Measurements from ENCODE around the gene ANKS1A. TPM values are rescaled to one million over a fixed set of nuclear protein-coding genes. Genes with fewer than 3 reads are reported as not detected.

ANKS1A gene
- total RNA-seq, 2 donors from 2014 or later: 12.2 to 15.0 TPM

DNA sequence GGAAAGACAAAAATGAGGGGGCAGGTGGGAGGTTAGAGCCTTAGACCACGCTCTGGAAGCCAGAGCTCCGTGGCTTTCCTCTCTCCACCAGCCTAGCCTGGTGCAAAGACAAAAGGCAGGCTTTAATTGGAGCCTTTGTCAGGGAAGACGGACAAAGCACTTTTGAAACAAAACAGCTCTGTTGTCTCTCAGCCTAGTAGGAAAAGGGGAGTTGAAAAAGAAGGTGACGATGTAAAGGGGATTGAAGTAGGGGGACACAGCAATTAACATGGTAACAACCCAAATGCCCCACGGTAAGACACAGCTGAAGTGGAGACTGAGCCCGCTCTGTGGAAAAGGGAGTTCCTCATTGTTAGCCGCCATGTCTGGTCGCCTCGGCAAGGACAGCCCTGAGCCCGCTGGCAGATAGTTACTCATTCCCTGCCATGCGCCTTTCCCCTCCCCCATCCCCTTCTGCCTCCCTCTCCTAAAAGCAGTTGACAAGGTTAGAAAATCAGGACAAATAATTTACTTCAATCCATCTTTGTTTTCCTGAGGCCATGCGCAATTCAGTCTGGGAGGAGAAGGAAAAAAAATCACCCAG lies 159.1 kb downstream of the ANKS1A start:
- Mint-ChIP-seq H3K4me1 (ENCODE audit: low read depth in 2 of 2) (peaks cover 11 to 18% of the 10 kb centered on the region in 2 donors), H3K27me3 (no peaks in the 10 kb centered on the region), H3K9me3 (no peaks in the 10 kb centered on the region), H3K27ac (no peak overlapping the region), H3K4me3 (no peak overlapping the region), H3K36me3 (no peaks in the 10 kb centered on the region)
- no peak for ATAC-seq
- no peak for DNase-seq (ENCODE audit: low spot score)

DNA sequence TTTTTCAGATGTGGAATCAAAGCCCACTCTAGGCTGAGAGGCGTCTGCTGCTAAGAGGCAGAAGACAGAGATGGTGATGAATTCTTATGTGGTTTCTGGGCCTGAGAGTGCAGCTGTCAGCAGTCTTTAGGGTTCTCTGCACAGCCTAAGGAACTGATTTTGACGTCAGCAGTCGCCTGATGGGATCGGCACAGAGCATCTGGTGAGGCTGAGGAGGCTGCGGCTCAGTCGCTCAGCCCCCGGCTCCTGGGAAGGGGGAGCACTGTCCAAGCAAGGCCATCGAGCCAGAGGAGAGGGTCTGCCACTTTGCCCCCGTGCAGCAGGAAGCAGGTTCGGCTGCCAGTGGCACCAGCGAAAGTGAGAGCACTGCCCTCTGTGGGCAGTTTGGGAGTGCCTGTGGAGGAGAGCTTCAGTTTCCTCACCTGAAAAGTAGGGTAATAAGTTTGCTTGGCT lies 159.6 kb downstream of the ANKS1A start:
- H3K9me3 Mint-ChIP-seq: no peaks in the 10 kb centered on the region
- no peaks in the 10 kb centered on the region for H3K27me3 Mint-ChIP-seq
- H3K4me1 Mint-ChIP-seq (ENCODE audit: low read depth in 2 of 2): peaks cover 11 to 18% of the 10 kb centered on the region in 2 donors
- H3K36me3 Mint-ChIP-seq: no peaks in the 10 kb centered on the region
- ATAC-seq (no peak), DNase-seq (ENCODE audit: low spot score) (no peak)
- H3K27ac Mint-ChIP-seq: no peak overlapping the region
- no peak overlapping the region for H3K4me3 Mint-ChIP-seq

DNA sequence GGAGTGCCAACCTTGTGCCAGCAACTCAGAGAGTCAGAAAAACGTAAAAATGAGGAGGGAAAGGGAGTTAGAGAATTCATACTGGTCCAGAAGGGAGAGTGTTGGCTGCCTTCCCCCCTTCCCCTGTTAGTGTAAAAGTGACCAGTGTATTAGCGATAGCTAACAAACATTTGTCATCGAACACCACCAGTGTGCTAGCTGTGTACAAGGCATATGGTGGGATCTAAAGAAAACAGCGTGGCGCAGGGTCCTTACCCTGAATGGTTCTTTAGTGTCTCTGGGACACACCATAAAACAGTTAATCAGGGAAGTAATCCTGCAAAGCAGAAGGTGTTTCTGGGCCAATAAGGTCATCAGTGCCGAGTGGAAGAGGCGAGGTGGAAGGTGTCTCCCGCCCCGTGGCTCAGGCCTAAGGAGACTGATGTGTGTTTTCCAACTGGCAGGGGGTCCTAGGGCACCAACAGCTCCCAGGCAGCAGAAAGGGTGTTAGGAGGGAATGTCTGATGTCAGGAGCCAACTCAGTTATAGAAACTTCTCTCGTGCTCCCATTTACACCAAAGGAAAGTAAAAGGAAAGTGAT lies 160.2 kb downstream of the ANKS1A start:
- peaks cover 11 to 18% of the 10 kb centered on the region in 2 donors for H3K4me1 Mint-ChIP-seq (ENCODE audit: low read depth in 2 of 2)
- no peak overlapping the region for H3K27ac Mint-ChIP-seq
- H3K9me3 Mint-ChIP-seq: no peaks in the 10 kb centered on the region
- H3K4me3 Mint-ChIP-seq: no peak overlapping the region
- H3K36me3 Mint-ChIP-seq: no peaks in the 10 kb centered on the region
- ATAC-seq (no peak), DNase-seq (ENCODE audit: low spot score) (no peak)
- no peaks in the 10 kb centered on the region for H3K27me3 Mint-ChIP-seq

DNA sequence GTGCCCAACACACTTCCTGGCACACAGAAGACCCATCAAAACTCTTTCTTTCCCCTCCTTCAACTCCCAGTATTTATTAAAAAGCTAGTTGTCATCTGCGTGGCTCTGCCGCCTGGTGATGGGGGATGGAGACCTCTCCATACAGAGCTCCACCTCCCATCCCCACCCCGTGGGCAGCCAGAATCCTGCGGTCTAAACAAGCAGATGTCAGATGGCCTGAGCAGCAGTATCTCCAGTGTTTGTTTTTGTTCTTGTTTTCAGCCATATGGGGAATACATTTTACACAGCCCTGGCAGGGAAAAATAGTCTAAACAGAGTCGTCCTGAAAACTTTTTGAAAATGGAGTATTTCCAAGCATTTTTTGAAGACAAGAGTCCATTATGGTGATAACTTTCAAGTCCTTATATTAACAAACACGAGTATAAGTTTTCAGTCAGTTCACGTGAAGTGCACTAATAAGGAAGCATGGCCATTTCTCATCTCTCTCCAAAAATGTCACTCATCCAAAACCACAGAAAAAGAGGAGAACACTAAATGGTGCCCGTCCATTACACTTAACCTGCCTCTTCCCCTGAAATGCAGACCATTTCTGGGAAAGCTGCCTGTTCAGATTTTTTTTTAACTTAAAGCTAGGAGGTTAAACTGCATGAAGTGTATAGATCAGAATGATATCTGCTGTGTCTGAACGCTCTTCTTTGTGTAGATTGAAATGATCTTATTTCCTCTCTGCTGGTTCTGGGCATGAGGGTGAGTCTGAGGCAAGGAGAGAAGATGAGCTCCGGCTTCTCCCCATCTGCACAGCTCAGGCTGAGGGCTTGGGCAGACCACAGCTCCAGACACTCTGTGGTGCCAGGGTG lies 161.1 kb downstream of the ANKS1A start:
- H3K27me3 Mint-ChIP-seq: no peaks in the 10 kb centered on the region
- H3K9me3 Mint-ChIP-seq: no peaks in the 10 kb centered on the region
- peaks cover 11 to 18% of the 10 kb centered on the region in 2 donors for H3K4me1 Mint-ChIP-seq (ENCODE audit: low read depth in 2 of 2)
- no peak overlapping the region for H3K4me3 Mint-ChIP-seq
- no peak overlapping the region for H3K27ac Mint-ChIP-seq
- no peak for ATAC-seq
- DNase-seq (ENCODE audit: low spot score): no peak
- H3K36me3 Mint-ChIP-seq: no peaks in the 10 kb centered on the region

DNA sequence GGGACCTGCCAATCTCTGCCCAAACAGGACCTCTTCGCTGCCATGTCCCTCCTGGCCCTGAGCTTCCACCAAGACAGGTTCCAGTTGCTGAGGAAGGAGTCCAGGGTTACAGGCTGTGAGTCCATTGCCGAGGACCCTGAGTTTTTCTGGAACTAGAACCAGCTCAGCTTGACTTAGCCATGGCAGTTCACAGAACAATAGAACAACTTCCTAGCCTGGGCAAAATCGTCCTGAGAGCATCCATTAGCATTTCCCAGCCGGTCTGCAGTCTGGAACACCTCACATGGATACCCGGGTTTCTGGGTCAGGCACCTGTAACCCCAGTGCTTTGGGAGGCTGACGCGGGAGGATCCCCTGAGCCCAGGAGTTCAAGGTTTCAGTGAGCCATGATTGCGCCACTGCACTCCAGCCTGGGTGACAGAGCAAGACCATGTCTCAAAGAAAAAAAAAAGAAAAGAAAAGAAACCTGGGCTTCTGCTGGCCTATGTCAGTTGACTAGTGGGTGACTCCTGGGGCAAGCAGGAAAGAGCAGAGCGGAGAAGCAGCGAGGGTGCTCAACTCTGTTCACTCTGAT lies 161.8 kb downstream of the ANKS1A start:
- no peak for DNase-seq (ENCODE audit: low spot score)
- ATAC-seq: no peak
- H3K27me3 Mint-ChIP-seq: no peaks in the 10 kb centered on the region
- no peaks in the 10 kb centered on the region for H3K36me3 Mint-ChIP-seq
- H3K4me3 Mint-ChIP-seq: no peak overlapping the region
- H3K27ac Mint-ChIP-seq: no peak overlapping the region
- peaks cover 11 to 18% of the 10 kb centered on the region in 2 donors for H3K4me1 Mint-ChIP-seq (ENCODE audit: low read depth in 2 of 2)
- no peaks in the 10 kb centered on the region for H3K9me3 Mint-ChIP-seq

DNA sequence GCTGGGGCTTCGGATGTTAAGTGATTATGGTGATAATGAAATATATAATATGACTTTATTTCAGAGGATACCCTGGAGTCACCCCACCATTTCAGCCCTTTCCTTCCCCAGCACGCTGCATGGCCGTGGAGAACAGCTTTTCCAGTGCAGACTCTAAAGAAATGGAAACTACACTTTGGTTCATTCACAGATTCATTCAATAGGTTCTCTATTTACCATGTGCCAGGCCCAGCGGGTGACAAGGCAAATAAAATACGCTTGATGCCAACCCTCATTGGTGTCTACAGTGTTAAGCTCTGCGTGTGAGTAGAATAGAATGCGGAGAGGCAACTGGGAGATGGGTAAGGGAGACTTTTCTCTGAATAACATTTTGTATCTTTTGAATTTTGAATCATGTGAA lies 162.3 kb downstream of the ANKS1A start:
- no peak for DNase-seq (ENCODE audit: low spot score)
- Mint-ChIP-seq H3K36me3 (no peaks in the 10 kb centered on the region), H3K9me3 (no peaks in the 10 kb centered on the region), H3K27me3 (no peaks in the 10 kb centered on the region), H3K4me1 (ENCODE audit: low read depth in 2 of 2) (peaks cover 11 to 17% of the 10 kb centered on the region in 2 donors), H3K4me3 (no peak overlapping the region), H3K27ac (no peak overlapping the region)
- no peak for ATAC-seq

DNA sequence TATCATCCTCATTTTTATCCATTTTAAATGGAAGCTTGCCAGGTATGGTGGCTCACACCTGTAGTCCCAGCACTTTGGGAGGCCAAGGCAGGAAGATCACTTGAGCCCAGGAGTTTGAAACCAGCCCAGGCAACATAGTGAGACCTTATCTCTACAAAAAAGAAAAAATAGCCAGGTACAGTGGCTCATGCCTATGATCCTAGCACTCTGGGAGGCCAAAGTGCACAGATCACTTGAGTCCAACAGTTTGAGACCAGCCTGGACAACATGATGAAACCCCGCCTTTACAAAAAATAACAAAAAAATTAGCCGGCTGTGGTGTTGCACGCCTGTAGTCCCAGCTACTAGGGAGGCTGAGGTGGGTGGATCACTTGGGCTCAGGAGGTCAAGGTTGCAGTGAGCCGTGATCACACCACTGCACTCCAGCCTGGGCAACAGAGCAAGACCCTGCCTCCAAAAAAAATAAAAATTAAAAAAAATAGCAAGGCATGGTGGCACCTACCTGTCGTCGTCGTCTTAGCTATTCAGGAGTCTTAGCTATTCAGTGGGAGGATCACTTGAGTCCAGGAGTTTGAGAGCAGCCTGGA lies 163.0 kb downstream of the ANKS1A start:
- no peak for DNase-seq (ENCODE audit: low spot score)
- Mint-ChIP-seq H3K4me1 (ENCODE audit: low read depth in 2 of 2) (peaks cover 7 to 11% of the 10 kb centered on the region in 2 donors), H3K9me3 (no peaks in the 10 kb centered on the region), H3K4me3 (no peak overlapping the region), H3K36me3 (no peaks in the 10 kb centered on the region), H3K27ac (no peak overlapping the region), H3K27me3 (no peaks in the 10 kb centered on the region)
- no peak for ATAC-seq

DNA sequence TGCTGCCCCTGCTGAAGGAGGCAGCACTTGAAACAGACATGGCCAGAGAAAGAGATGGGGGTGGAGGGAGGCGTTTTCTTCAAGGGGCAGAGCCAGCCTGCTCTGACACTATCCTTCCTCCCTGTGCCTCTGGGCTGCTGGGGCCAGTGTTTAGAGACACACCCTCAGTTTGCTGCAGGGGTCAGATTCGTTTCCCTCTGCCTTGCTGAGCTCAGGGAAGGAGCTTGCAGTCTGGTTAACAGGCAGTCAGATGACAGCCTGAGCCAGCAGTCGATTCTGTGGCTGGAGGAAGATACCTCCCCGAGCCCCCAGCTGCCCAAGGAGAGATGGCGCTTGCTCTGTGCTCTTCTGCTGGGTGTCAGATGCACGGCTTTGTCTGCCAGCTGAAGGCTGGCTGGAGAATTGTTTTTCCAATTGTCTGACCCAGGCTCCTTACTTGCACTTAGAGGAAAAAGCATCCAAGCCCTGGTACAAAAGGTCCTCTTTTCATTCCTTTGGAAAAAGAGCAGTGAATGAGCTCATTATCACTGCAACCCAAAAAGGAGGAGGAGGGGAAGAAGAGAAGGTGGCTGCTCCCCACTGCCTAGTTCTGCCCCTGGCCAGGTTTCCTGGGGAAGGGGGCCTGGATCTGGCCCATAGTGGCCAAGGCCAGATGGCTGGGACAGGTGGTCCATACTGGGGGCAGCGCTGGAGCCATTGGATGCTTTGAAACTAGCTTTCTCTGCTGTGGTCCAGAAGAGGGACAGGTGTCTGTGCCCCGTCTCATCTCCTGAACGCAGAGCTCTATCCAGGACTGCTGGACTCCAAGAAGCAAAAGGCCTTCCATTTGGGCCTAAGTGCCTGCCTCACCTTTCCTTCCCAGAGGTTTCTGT lies 163.9 kb downstream of the ANKS1A start:
- H3K9me3 Mint-ChIP-seq: no peaks in the 10 kb centered on the region
- H3K27me3 Mint-ChIP-seq: no peaks in the 10 kb centered on the region
- H3K27ac Mint-ChIP-seq: no peak overlapping the region
- ATAC-seq (no peak), DNase-seq (ENCODE audit: low spot score) (peak; percentile 16)
- H3K4me1 Mint-ChIP-seq (ENCODE audit: low read depth in 2 of 2): peaks cover 1 to 3% of the 10 kb centered on the region in 2 donors
- no peak overlapping the region for H3K4me3 Mint-ChIP-seq
- no peaks in the 10 kb centered on the region for H3K36me3 Mint-ChIP-seq

DNA sequence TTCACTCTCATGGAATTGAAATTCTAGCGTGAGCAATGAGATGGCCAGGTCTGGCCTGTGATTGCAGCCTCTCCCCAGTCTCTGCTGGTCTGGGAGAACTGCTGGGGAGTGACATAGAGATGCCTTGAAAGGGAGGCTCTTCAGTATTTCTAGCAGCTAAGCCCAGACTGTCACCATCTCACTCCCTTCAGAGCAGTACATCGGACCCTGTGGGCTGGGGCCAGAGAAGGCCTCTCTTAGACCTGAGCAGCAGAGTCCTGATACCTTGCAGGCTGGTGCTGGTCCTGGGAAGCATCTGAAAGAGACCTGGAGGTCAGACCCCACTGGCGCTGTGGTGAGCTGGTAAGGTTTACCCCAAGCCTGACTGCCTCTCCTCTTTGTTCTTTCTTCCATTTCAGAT lies 164.6 kb downstream of the ANKS1A start:
- no peaks in the 10 kb centered on the region for H3K4me1 Mint-ChIP-seq (ENCODE audit: low read depth in 2 of 2)
- H3K9me3 Mint-ChIP-seq: no peaks in the 10 kb centered on the region
- no peaks in the 10 kb centered on the region for H3K36me3 Mint-ChIP-seq
- H3K4me3 Mint-ChIP-seq: no peak overlapping the region
- H3K27ac Mint-ChIP-seq: no peak overlapping the region
- H3K27me3 Mint-ChIP-seq: no peaks in the 10 kb centered on the region
- DNase-seq (ENCODE audit: low spot score) (peak; percentile 8), ATAC-seq (no peak)

DNA sequence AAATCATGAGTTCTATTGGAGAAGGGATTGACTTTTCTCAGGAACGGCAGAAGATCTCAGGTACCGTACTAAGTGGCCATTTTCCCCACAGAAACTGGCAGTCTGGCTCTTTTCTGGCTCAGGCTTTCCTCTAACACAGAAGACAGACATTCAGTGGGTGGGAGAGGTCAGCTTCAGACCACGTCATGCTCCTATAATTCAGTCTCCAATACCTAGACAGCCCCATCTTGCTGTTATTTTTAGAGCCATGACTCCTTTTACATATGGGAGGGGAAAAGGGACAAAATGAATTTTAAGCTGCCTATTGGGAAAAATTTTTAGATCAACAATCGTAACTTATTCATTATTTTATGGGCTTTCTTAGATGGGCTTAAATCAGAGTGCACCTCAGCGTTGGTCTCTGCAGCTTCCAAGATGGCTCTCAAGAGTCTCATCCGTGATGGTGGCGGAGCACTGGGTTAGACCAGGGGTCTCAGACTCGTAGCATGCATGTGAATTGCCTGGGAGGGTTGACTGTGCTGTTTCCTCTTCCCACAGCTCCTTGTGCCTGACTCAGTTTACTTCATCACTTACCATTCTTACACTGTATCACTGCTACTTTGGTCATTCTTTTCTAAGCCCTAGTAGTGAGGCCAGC lies 165.2 kb downstream of the ANKS1A start:
- H3K4me1 Mint-ChIP-seq (ENCODE audit: low read depth in 2 of 2): no peaks in the 10 kb centered on the region
- H3K9me3 Mint-ChIP-seq: no peaks in the 10 kb centered on the region
- H3K4me3 Mint-ChIP-seq: no peak overlapping the region
- no peaks in the 10 kb centered on the region for H3K36me3 Mint-ChIP-seq
- no peak for ATAC-seq
- H3K27ac Mint-ChIP-seq: no peak overlapping the region
- DNase-seq (ENCODE audit: low spot score): peak; percentile 20
- H3K27me3 Mint-ChIP-seq: no peaks in the 10 kb centered on the region

DNA sequence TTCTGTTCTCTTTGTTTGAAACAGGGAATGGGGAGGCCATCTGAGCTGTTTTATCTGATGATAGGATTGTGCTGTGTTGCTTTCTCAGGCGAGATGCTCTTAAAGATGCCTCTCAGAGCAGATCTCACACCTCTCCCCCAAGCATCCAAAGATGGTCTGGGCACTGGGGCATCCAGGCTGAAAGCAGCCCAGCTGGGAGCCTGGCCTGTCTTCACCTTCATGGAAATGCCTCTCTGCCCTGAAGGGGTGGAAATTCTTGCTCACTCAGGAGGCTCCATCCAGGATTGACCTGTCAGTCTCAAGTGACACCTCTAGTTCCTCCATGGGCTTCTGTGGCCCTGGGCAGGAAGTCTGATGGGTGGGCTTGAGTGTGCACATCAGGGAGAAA lies 165.7 kb downstream of the ANKS1A start:
- Mint-ChIP-seq H3K27ac (no peak overlapping the region), H3K4me3 (no peak overlapping the region), H3K9me3 (no peaks in the 10 kb centered on the region), H3K36me3 (no peaks in the 10 kb centered on the region), H3K4me1 (ENCODE audit: low read depth in 2 of 2) (no peaks in the 10 kb centered on the region), H3K27me3 (no peaks in the 10 kb centered on the region)
- peak; percentile 55 for DNase-seq (ENCODE audit: low spot score)
- no peak for ATAC-seq

DNA sequence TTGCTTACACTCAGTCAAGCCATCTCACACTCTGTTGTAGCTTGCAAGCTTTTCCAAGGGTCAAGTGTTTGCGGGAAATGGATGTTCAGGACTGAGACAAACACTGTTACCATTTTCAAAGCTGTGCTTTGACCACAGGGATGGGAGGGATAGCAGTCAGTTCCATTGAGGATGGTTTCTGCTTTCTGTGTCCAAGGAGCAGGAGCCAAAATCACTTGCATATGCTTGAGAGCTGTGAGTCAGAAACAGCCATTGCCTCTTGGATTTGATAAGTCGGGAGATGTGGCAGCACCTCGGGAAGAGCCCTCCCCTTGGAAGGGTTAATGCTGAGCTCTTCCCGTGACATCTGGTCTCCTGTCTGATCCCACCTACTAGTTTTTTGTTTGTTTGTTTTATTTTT lies 166.8 kb downstream of the ANKS1A start:
- no peak for DNase-seq (ENCODE audit: low spot score)
- no peaks in the 10 kb centered on the region for H3K4me1 Mint-ChIP-seq (ENCODE audit: low read depth in 2 of 2)
- no peak overlapping the region for H3K27ac Mint-ChIP-seq
- H3K36me3 Mint-ChIP-seq: no peaks in the 10 kb centered on the region
- no peak for ATAC-seq
- H3K27me3 Mint-ChIP-seq: no peaks in the 10 kb centered on the region
- no peaks in the 10 kb centered on the region for H3K9me3 Mint-ChIP-seq
- no peak overlapping the region for H3K4me3 Mint-ChIP-seq

DNA sequence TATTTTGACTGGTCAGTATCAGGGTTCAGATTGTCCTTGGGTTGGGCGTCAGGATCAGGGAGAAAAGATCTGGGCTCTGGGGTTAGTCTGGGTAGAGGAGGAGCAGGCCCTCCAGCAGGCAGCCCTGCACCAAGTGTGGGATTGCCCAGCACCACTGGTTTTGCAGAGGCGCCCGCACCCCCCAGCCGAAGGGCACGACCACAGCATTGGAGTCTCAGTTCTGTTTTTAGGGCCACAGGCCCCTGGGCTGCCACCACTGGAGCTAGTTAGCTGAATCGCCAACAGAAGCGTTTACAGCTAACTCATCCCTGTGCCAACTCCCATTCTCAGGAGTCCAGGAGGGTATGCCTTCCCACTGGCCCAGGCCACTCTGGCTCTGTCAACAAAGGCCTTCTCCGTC lies 167.9 kb downstream of the ANKS1A start:
- Mint-ChIP-seq H3K27me3 (no peaks in the 10 kb centered on the region), H3K27ac (no peak overlapping the region), H3K4me3 (no peak overlapping the region), H3K4me1 (ENCODE audit: low read depth in 2 of 2) (no peaks in the 10 kb centered on the region), H3K36me3 (no peaks in the 10 kb centered on the region), H3K9me3 (no peaks in the 10 kb centered on the region)
- no peak for ATAC-seq
- no peak for DNase-seq (ENCODE audit: low spot score)

Data from natural killer cell treated with Interleukin-12 subunit alpha and Interleukin-12 subunit beta and Interleukin-15 and Interleukin-18, amount 100 ng/mL, for 72 hours (primary cell).